RPMI7951 (cell line): Measurements from ENCODE around the gene SRSF7. TPM values are rescaled to one million over a fixed set of nuclear protein-coding genes. Genes with fewer than 3 reads are reported as not detected.
A peak's percentile ranks its signal among the peaks of the same experiment; 100 is the strongest.
"Not testable (repeated sequence)": the region's sequence is repeated elsewhere in the genome, so short reads cannot be mapped to it uniquely, and the experiment has no call there.

ENCODE experiments used
- DNase-seq: peaks from one replicate; pipeline ENCODE4 v3.0.0-alpha.2; 2012; ENCODE audit warnings: low read depth
- total RNA-seq: library from RNA; depleted of rRNA; stranded (reverse); fragments of >200 nt; shearing (Covaris generic); gene quantifications from 2 replicates; pipeline ENCODE4 v1.2.3, GENCODE V29; 2014

Gene SRSF7
- total RNA-seq, 1 experiment from 2014 or later, result 249 TPM

GRCh38 chr2:38731684-38732221 lies 19.4 kb downstream of the SRSF7 start:
- no peak for DNase-seq

GRCh38 chr2:38731090-38731489 lies 20.1 kb downstream of the SRSF7 start:
- no peak for DNase-seq

- DNase-seq, result no peak
These were observed 22.5 kb downstream of the SRSF7 start for GRCh38 chr2:38728694-38729093.

DNA sequence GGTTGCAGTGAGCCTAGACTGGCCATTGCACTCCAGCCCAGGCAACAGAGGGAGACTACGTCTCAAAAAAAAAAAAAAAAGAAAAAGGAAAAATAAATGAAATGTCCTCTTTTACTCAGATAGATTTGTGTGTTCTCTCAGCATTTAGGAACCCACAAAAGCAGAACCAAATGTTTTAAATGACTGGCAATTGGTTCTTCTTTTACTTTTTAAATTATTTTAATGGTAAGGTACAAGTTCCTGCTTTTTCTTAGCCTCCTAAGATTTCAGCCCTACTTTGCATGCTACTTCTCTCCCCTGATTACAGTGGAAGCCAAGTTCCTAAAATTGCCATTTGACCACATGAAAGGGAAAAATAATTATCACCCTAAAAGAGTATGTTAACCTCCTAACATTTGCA lies 23.5 kb downstream of the SRSF7 start:
- no peak for DNase-seq

GRCh38 chr2:38723173-38723572 lies 28.0 kb downstream of the SRSF7 start:
- no peak for DNase-seq

- no peak for DNase-seq
These were observed 28.7 kb downstream of the SRSF7 start for GRCh38 chr2:38722271-38723061.

DNA sequence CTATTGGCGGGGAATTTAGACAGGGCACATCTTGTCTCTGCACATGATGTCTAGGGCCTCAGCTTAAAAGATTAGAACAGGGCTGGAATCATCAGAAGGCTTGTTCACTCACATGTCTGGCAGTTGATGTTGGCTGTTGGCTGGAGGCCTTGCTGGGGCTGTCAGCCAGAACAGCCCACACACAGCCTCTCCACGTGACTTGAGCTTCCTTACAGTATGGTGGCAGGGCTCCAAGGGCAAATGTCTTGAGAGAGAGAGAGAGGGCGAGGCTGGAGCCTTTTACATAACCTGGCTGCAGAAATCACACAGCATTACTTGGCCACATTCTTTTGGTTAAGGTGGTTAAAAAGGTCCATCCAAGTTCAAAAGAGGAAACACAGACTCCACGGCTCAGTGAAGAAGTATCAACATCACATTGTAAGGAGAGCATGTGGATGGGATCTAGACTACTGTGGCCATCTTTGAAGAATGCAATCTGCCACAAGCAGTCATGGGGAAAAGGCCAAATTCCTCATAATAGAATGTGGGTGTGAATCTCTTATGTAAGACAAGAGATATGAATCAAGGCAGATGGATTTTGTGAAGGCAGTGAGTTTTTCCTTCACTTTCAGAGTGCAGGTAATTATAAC lies 30.4 kb downstream of the SRSF7 start:
- peak; percentile 98 for DNase-seq

DNA sequence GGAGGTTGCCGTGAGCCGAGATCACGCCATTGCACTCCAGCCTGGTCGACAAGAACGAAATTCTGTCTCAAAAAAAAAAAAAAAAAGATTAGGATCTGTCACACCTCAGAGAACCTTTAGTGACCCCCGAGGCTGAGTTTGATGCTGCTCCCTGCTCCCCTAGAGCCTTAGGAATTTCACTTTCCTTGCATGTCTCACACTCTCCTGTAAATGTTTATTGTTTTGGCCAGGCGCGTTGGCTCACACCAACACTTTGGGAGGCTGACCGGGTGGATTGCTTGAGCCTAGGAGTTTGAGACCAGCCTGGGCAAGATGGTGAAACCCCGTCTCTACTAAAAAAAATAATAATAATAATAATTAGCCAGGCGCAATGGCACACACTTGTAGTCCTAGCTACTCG lies 31.5 kb downstream of the SRSF7 start:
- DNase-seq, result no peak

DNA sequence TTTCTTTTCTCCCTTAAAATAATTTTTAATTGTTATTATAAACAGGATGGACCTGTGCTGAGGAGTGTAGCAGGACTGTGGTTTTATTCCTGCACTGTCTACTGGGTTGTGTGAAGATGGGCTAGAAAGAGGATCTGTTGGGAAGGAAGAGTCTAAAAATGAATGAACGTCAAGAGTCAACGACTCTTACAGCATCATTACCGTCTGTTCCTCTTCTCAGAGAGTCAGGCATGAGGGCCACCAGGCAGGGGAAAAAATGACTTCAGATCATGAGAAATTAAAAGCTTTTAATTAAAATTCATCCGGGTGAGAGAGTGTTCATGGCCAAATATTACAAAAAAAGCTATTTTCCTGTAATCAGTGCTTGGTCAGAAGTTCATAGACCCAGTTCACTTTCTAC lies 32.6 kb downstream of the SRSF7 start:
- DNase-seq, result no peak

GRCh38 chr2:38716185-38716584 lies 35.0 kb downstream of the SRSF7 start:
- DNase-seq, result no peak

DNA sequence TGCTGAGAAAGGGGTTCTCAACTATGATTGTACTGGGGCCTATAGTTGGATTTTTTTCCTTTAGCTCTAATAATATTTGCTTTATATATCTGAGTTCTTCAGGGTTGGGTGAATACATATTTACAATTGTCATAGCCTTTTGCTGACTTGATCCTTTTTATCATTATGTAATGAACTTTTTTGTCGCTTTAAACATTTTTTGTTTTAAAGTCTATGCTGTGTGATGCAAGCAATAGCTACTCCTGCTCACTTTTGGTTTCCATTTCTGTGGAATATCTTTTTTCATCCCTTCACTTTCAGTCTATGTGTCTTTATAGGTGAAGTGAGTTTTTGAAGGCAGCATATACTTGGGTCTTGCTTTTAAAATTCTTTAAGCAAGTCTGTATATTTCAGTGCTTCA lies 36.2 kb downstream of the SRSF7 start:
- DNase-seq, result not testable (repeated sequence)

GRCh38 chr2:38713338-38713737 lies 37.8 kb downstream of the SRSF7 start:
- DNase-seq, result no peak

GRCh38 chr2:38712871-38713270 lies 38.3 kb downstream of the SRSF7 start:
- peak; percentile 11 for DNase-seq

DNA sequence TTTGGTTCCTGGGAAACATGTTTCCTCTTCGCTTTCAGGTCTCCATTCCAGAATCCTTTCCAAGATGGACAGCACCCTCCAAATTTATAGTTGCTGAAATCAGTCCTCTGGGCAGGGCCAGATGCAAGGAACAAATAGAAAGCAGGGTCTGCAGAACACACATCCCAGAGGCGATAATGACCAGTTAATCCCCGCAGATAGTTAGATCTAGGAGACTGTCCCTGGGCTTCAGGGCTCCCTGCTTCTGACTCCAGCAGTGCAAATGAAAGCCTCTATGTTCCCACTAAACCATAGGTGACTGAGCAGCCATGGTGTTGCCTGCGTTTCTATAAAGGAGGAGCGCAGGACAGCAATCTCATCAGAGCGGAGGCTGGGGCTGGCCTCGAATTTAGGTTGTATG lies 38.7 kb downstream of the SRSF7 start:
- DNase-seq, result no peak

DNA sequence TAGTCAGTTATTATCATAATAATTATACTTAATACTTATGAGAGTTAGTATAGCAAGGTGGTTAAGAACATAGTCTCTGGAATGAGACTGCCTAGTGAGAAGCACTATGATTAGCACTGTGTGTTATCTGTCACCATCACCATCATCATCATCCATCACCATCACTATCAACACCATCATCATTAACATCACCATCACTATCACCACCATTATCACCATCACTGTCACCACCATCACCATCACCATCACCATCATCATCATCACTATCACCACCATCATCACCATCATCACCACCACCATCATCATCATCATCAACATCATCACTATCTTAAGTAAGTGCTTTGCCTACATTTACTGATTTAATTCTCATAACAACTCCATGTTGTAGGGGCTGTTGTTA lies 39.6 kb downstream of the SRSF7 start:
- no peak for DNase-seq

DNA sequence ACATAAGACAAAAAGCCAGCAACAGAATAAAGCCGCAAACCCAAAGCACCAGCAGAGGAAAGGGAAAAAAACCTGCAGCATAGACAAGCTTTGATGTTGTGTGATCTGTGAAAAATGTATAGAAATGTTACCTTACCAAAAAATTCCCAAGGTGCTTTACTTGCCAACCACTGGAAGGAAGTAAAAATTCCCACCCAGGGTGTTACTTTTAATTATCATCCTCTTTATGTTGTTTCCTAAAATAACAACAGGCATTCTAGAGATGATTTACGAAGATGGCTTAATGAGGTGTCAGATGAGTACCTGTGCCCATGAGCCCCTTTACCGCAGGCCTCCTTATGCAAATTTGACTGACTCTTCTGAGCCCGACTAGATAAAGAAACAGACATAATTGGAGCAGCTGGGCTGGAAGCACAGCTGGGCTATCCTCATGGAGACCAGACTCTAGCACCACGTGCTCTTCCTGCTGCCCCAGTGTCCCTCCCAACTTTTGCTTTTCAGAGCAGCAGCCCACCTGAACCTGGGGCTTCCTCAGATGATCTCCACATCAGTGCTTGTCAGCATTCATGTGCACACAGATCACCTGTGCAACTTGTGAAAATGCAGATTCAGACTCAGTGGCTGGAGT lies 41.5 kb downstream of the SRSF7 start:
- DNase-seq, result no peak

DNA sequence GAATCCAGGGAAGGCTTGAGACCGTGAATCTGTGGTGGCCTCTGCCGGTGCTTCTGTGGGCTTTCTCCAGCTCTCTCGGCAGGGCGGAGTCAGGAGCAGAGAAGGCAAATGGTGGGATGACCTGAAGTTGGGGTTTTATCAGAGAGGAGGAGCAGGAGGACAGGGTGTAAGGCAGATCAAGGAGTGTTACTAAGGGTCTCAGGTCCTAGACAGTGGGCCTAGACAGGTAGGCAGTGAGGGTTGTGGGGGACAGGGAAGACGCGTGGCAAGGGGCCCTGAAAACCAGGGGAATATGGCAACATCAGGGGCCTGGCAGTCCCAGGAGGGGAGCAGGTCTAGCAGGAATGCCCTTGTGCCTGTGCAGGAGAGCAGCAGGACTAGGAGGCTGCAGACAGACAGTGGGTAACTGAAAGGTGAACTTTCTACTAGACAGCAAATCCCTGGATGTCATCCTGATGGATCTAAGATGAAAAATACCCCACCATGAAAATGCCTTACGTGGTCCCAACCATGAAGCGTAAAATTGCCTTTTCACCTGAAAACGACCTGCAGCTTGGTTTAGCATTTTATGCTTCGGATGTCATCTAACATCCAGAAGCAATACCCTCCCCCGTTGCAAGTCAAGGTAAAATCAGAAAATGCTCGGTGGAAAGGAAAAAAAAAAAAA lies 42.1 kb downstream of the SRSF7 start:
- no peak for DNase-seq

- DNase-seq, result not testable (repeated sequence)
These were observed 42.7 kb downstream of the SRSF7 start for GRCh38 chr2:38708491-38708890.

GRCh38 chr2:38706846-38707345 lies 44.3 kb downstream of the SRSF7 start:
- no peak for DNase-seq

DNA sequence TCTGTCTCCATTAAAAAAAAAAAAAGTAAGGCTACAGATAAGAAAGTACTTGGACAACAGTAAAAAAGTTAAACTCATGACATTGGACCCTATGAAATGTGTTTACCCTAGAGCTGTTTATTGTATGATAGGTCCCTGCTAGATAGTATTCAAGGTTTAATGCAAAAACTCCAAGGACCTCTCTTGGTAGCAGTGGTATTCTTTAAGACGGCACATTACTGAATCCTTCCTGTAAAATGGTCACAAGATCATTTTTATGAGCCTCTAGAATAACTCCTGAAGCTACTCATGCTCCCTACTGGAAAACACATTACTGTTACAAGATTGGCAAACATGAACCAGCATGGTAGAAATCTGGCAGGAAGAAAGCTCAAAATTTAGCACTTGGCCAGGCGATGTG lies 46.5 kb downstream of the SRSF7 start:
- no peak for DNase-seq

- not testable (repeated sequence) for DNase-seq
These were observed 47.8 kb downstream of the SRSF7 start for GRCh38 chr2:38703336-38703735.

DNA sequence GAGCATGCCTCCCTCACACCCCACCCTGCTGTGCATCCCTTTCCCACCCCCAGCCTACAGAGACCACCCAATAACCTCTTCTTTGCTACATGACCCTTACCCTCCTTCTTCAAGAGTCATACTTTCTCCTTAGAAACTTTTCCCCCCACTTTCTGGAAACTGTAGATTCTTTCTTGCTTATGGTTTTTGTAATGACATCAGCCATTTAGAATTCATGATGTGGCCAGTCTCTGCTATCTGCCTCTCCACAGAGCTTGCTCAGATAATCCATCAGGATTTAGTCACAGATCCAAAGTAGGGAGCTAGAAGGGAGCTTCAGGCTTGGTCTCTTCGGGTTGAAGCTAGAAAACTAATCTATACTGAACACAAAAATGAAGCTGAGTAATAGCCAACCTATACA lies 48.7 kb downstream of the SRSF7 start:
- DNase-seq, result peak; percentile 72
